ENCODE measurements around the gene SLAMF1.

- no peak for TF ChIP-seq CTCF (conservative IDR thresholded peaks at IDR 0.05; ENCODE audit: low read depth, low read length)
- TF ChIP-seq EZH2 (IDR thresholded peaks at IDR 0.05; ENCODE audit: borderline replicate concordance, low read depth, low read length, poor library complexity, severe bottlenecking): no peak
Observed at GRCh38 chr1:160636547-160636946, 10.3 kb downstream of the SLAMF1 start.

Measured in A673 (cell line).